ENCODE data around the gene BEST1.

GRCh38 chr11:61951484-61952135, 1.5 kb downstream of the BEST1 start:
- TF ChIP-seq CTCF (conservative IDR thresholded peaks at IDR 0.05): no peak
- no peak for TF ChIP-seq ZFX (IDR thresholded peaks at IDR 0.05)

Measured in C4-2B (cell line).